OCI-LY3 (cell line): ENCODE measurements around the gene KRT80.

Experiments used
- EZH2phosphoT487 ChIP-seq: fragments of 200-600 bp; shearing (Covaris generic); IDR thresholded peaks from 2 replicates; pipeline ENCODE4 v1.6.1; 2018; ENCODE audit warnings: antibody characterized with exemption, mixed run types, low read depth
- TF ChIP-seq, protein P1 (sequence below): fragments of 200-600, 300-600 bp; sonication (generic); IDR thresholded peaks from 2 replicates; pipeline ENCODE4 v1.5.1; 2014; ENCODE audit warnings: antibody characterized with exemption, low read length, low read depth

- TF ChIP-seq, protein P1, sequence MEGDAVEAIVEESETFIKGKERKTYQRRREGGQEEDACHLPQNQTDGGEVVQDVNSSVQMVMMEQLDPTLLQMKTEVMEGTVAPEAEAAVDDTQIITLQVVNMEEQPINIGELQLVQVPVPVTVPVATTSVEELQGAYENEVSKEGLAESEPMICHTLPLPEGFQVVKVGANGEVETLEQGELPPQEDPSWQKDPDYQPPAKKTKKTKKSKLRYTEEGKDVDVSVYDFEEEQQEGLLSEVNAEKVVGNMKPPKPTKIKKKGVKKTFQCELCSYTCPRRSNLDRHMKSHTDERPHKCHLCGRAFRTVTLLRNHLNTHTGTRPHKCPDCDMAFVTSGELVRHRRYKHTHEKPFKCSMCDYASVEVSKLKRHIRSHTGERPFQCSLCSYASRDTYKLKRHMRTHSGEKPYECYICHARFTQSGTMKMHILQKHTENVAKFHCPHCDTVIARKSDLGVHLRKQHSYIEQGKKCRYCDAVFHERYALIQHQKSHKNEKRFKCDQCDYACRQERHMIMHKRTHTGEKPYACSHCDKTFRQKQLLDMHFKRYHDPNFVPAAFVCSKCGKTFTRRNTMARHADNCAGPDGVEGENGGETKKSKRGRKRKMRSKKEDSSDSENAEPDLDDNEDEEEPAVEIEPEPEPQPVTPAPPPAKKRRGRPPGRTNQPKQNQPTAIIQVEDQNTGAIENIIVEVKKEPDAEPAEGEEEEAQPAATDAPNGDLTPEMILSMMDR, result no peak
- no peak for TF ChIP-seq EZH2phosphoT487
These were observed 7.6 kb upstream of the KRT80 start for GRCh38 chr12:52199294-52199919.
